HG02642 (cell line): ENCODE results near the gene LPP.

Experiments
- ATAC-seq: cut with Tn5 transposase; IDR thresholded peaks from one replicate; pipeline ENCODE4 v1.9.1; 2021; ENCODE audit warnings: mild to moderate bottlenecking; ENCODE audit not compliant: unreplicated experiment, poor library complexity

The LPP gene

GRCh38 chr3:188134079-188134478, 19.9 kb upstream of the LPP start:
- ATAC-seq = no peak

- no peak for ATAC-seq
Observed at GRCh38 chr3:188134856-188135255, 19.1 kb upstream of the LPP start.

GRCh38 chr3:188135271-188135670, 18.7 kb upstream of the LPP start:
- ATAC-seq = no peak

GRCh38 chr3:188137051-188137450, 16.9 kb upstream of the LPP start:
- no peak for ATAC-seq

- ATAC-seq = no peak
Observed at GRCh38 chr3:188139466-188139865, 14.5 kb upstream of the LPP start.

GRCh38 chr3:188146219-188146618, 7.7 kb upstream of the LPP start:
- ATAC-seq = no peak

- ATAC-seq = no peak
Observed at GRCh38 chr3:188147782-188148181, 6.2 kb upstream of the LPP start.

- ATAC-seq = no peak
Observed at GRCh38 chr3:188148318-188148717, 5.6 kb upstream of the LPP start.

GRCh38 chr3:188149587-188149986, 4.4 kb upstream of the LPP start:
- no peak for ATAC-seq

- ATAC-seq = no peak
Observed at GRCh38 chr3:188150982-188151381, 3.0 kb upstream of the LPP start.

- ATAC-seq = no peak
Observed at GRCh38 chr3:188151438-188151837, 2.5 kb upstream of the LPP start.

- no peak for ATAC-seq
Observed at GRCh38 chr3:188152660-188153436, 1.1 kb upstream of the LPP start.

GRCh38 chr3:188153437-188154013, 432 bp upstream of the LPP start:
- peak; percentile 24 for ATAC-seq

GRCh38 chr3:188154809-188155574, 1.0 kb downstream of the LPP start:
- ATAC-seq = no peak

- ATAC-seq = no peak
Observed at GRCh38 chr3:188156056-188156455, 2.1 kb downstream of the LPP start.

- no peak for ATAC-seq
Observed at GRCh38 chr3:188157407-188157806, 3.5 kb downstream of the LPP start.

- ATAC-seq = no peak
Observed at GRCh38 chr3:188157971-188158370, 4.0 kb downstream of the LPP start.

GRCh38 chr3:188158731-188159310, 4.9 kb downstream of the LPP start:
- ATAC-seq = no peak

GRCh38 chr3:188160751-188161150, 6.8 kb downstream of the LPP start:
- ATAC-seq = no peak

- ATAC-seq = no peak
Observed at GRCh38 chr3:188164248-188164687, 10.3 kb downstream of the LPP start.

GRCh38 chr3:188165596-188165995, 11.6 kb downstream of the LPP start:
- no peak for ATAC-seq
